ENCODE data around the gene RERG. TPM values are rescaled to one million over a fixed set of nuclear protein-coding genes. Genes with fewer than 3 reads are reported as not detected.

RERG gene
- total and polyA plus RNA-seq, 2 donors (not counting 3 experiments of a cell fraction or from before 2014, with no cell fraction given), result not detected

DNA sequence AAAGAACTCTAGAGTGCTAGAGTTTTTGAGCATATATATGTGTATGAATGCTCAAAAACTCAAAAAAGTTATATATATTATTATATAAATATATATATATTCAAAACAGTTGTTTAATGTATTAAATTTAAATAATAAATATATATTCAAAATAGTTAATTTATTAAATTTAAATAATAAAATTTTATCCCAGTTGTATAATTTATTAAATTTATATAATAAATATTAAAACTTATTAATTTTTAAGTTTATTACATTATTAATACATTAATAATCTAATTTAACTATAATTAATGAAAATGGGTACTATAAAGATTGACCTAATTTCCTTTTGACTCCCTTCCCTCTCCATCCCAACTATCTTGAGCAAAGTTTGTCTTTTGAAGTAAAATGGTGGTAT lies 97.8 kb downstream of the RERG start:
- H3K9me1 ChIP-seq (replicated peaks; ENCODE audit: control insufficient read depth, extremely low read depth, insufficient read depth, low read length), result no peaks in the 10 kb centered on the region
- DNase-seq (ENCODE audit: low read depth, low spot score), result no peak
- H3K27ac ChIP-seq (ENCODE audit: insufficient read depth, low read depth, low read length), result no peak overlapping the region
- H2AFZ ChIP-seq (ENCODE audit: low read depth, low read length), result no peak overlapping the region
- no peaks in the 10 kb centered on the region for H3K27me3 ChIP-seq (ENCODE audit: control insufficient read depth in 2 of 2, insufficient read depth in 2 of 2, low read length in 2 of 2)
- H3K4me3 ChIP-seq (replicated peaks in 1 of 3; ENCODE audit: insufficient read depth in 1 of 3, low read depth in 1 of 3, low read length in 3 of 3), result no peak overlapping the region
- H3K4me2 ChIP-seq (ENCODE audit: insufficient read depth, low read length), result no peak overlapping the region
- no peaks in the 10 kb centered on the region for H3K9me3 ChIP-seq (replicated peaks; ENCODE audit: control insufficient read depth, insufficient read depth, low read length)
- H3K9ac ChIP-seq (replicated peaks; ENCODE audit: extremely low read depth, insufficient read depth, low read length), result no peak overlapping the region
- no peak for TF ChIP-seq MYC (IDR thresholded peaks at IDR 0.05; ENCODE audit: low read depth, low read length)
- TF ChIP-seq EZH2 (IDR thresholded peaks at IDR 0.05; ENCODE audit: borderline replicate concordance, low read depth, low read length, severe bottlenecking), result no peak
- TF ChIP-seq POLR2A (IDR thresholded peaks at IDR 0.05; ENCODE audit: low read depth, low read length), result no peak
- TF ChIP-seq, protein P1, sequence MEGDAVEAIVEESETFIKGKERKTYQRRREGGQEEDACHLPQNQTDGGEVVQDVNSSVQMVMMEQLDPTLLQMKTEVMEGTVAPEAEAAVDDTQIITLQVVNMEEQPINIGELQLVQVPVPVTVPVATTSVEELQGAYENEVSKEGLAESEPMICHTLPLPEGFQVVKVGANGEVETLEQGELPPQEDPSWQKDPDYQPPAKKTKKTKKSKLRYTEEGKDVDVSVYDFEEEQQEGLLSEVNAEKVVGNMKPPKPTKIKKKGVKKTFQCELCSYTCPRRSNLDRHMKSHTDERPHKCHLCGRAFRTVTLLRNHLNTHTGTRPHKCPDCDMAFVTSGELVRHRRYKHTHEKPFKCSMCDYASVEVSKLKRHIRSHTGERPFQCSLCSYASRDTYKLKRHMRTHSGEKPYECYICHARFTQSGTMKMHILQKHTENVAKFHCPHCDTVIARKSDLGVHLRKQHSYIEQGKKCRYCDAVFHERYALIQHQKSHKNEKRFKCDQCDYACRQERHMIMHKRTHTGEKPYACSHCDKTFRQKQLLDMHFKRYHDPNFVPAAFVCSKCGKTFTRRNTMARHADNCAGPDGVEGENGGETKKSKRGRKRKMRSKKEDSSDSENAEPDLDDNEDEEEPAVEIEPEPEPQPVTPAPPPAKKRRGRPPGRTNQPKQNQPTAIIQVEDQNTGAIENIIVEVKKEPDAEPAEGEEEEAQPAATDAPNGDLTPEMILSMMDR (IDR thresholded peaks at IDR 0.05; ENCODE audit: extremely low read depth in 1 of 2, insufficient read depth in 1 of 2, low read depth in 1 of 2, low read length in 2 of 2), result no peak
- TF ChIP-seq GATA2 (IDR thresholded peaks at IDR 0.05; ENCODE audit: insufficient read depth, insufficient read length, low read depth, low read length), result no peak
- no peak for TF ChIP-seq JUN (IDR thresholded peaks at IDR 0.05; ENCODE audit: borderline replicate concordance, insufficient read depth, insufficient read length, low read depth)
- no peak for TF ChIP-seq FOS (IDR thresholded peaks at IDR 0.05; ENCODE audit: borderline replicate concordance, insufficient read depth, low read length)
- TF ChIP-seq, protein P2, sequence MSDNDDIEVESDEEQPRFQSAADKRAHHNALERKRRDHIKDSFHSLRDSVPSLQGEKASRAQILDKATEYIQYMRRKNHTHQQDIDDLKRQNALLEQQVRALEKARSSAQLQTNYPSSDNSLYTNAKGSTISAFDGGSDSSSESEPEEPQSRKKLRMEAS (IDR thresholded peaks at IDR 0.05; ENCODE audit: insufficient read depth, insufficient read length), result no peak
- no peak for TF ChIP-seq POLR2AphosphoS5 (IDR thresholded peaks at IDR 0.05; ENCODE audit: insufficient read depth, low read depth, low read length)
- FAIRE-seq, result no peak
- dilution Hi-C loops (cut with MboI; ENCODE audit: extremely low pct_ligation_motif_present, low sequenced_read_pairs) (no loop called here), intact Hi-C loops (cut with micrococcal nuclease) (no loop called here)
- no peaks in the 10 kb centered on the region for H3K4me1 ChIP-seq (ENCODE audit: control insufficient read depth, extremely low read depth, insufficient read depth, low read length)
- ChIA-PET CTCF (interaction anchor here (0.8 to 1.0 kb wide), 2 partner anchors 12 to 98 kb away, joined by 3 to 4 read pairs; partner anchors contain the start of gene RERG), POLR2A (no interaction called here)
- H4K20me1 ChIP-seq (replicated peaks; ENCODE audit: control insufficient read depth, extremely low read depth, insufficient read depth, low read length), result no peaks in the 10 kb centered on the region
- BruUV-seq (replicated peaks), result no TSS peak
- H3K79me2 ChIP-seq (ENCODE audit: control insufficient read depth, insufficient read depth, low read length), result no peaks in the 10 kb centered on the region
- no peaks in the 10 kb centered on the region for H3K36me3 ChIP-seq (ENCODE audit: control insufficient read depth in 2 of 2, extremely low read depth in 1 of 2, insufficient read depth in 2 of 2, low read length in 2 of 2)
